SK-N-SH (cell line): ENCODE measurements around the gene SERPINA12. TPM values are rescaled to one million over a fixed set of nuclear protein-coding genes. Genes with fewer than 3 reads are reported as not detected.

ENCODE experiments used
- CTCF ChIA-PET: fragments of 300-600, 350-600 bp; formaldehyde crosslinking; extraction: SDS; loops from one replicate; lab custom pipeline; 2021; lab: Yijun Ruan, JAX
- POLR2A ChIA-PET: fragments of 350-600 bp; sonication (Branson Sonifier 250); formaldehyde crosslinking; extraction: SDS; loops from one replicate; lab custom pipeline; 2020; ENCODE audit warnings: antibody characterized with exemption, inconsistent platforms; lab: Yijun Ruan, JAX
- DNase-seq: peaks from one replicate; pipeline ENCODE4 v3.0.0; 2012
- H2AFZ ChIP-seq: fragments of 200-600 bp; sonication (generic); 2 replicates; pipeline ENCODE4 v1.8.1; 2016; ENCODE audit warnings: antibody characterized with exemption, mild to moderate bottlenecking, low read depth
- H3F3A ChIP-seq: fragments of 200-600 bp; sonication (generic); replicated peaks from 2 replicates; pipeline ENCODE3; 2016; ENCODE audit warnings: antibody characterized with exemption, mild to moderate bottlenecking; ENCODE audit not compliant: insufficient read depth
- H3K27ac ChIP-seq, 2 experiments: fragments of 200-500 bp in 1 of 2; fragments of 200-600 bp in 1 of 2; sonication (Bioruptor generic) in 1 of 2; sonication (generic), shearing (Covaris generic) in 1 of 2; 2 replicates each; pipeline versions ENCODE4 v1.5.1 to v1.6.1; 2014 to 2016; ENCODE audit warnings: low read depth in 2 of 2, inconsistent platforms in 1 of 2, low read length in 1 of 2, mild to moderate bottlenecking in 1 of 2, mixed read lengths in 1 of 2
- H3K27me3 ChIP-seq: fragments of 200-600 bp; sonication (generic), shearing (Covaris generic); 2 replicates; pipeline ENCODE4 v1.6.1; 2016; ENCODE audit warnings: mixed run types; ENCODE audit not compliant: insufficient read depth
- H3K36me3 ChIP-seq, 2 experiments: fragments of 200-500 bp in 1 of 2; fragments of 200-600 bp in 1 of 2; sonication (Bioruptor generic) in 1 of 2; sonication (generic) in 1 of 2; replicated peaks in 1 of 2; 2 replicates each; pipeline versions ENCODE3 to v1.5.1; 2014 to 2016; ENCODE audit warnings: low read length in 1 of 2, mild to moderate bottlenecking in 1 of 2; ENCODE audit not compliant: insufficient read depth in 2 of 2, control insufficient read depth in 1 of 2
- H3K4me1 ChIP-seq, 2 experiments: fragments of 200-500 bp in 1 of 2; fragments of 200-600 bp in 1 of 2; sonication (Bioruptor generic) in 1 of 2; sonication (generic), shearing (Covaris generic) in 1 of 2; 2 replicates each; pipeline versions ENCODE4 v1.5.1 to v1.6.1; 2014 to 2016; ENCODE audit warnings: low read depth in 1 of 2, low read length in 1 of 2, mixed run types in 1 of 2; ENCODE audit not compliant: insufficient read depth in 2 of 2, control insufficient read depth in 1 of 2
- H3K4me2 ChIP-seq: fragments of 200-600 bp; sonication (generic), shearing (Covaris generic); 2 replicates; pipeline ENCODE4 v1.6.1; 2017; ENCODE audit warnings: mixed run types
- H3K4me3 ChIP-seq, 2 experiments: fragments of 200-500 bp in 1 of 2; fragments of 200-600 bp in 1 of 2; sonication (Bioruptor generic) in 1 of 2; sonication (generic), shearing (Covaris generic) in 1 of 2; 2 replicates each; pipeline versions ENCODE4 v1.5.1 to v1.8.1; 2014 to 2016; ENCODE audit warnings: low read depth in 2 of 2, inconsistent platforms in 1 of 2, low read length in 1 of 2, mild to moderate bottlenecking in 1 of 2, mixed read lengths in 1 of 2, moderate library complexity in 1 of 2
- H3K79me2 ChIP-seq: fragments of 200-600 bp; sonication (generic); 2 replicates; pipeline ENCODE4 v1.8.1; 2017; ENCODE audit warnings: mild to moderate bottlenecking; ENCODE audit not compliant: insufficient read depth
- H3K9ac ChIP-seq: fragments of 200-600 bp; sonication (generic); 2 replicates; pipeline ENCODE4 v1.6.1; 2017; ENCODE audit warnings: mixed run types
- H3K9me2 ChIP-seq: fragments of 200-600 bp; sonication (generic); 2 replicates; pipeline ENCODE4 v1.6.1; 2017; ENCODE audit warnings: mixed run types
- H3K9me3 ChIP-seq: fragments of 200-600 bp; sonication (generic); 2 replicates; pipeline ENCODE4 v1.6.1; 2017; ENCODE audit warnings: mixed run types, mild to moderate bottlenecking, moderate library complexity
- H4K20me1 ChIP-seq: fragments of 200-600 bp; sonication (generic); 2 replicates; pipeline ENCODE4 v1.6.1; 2017; ENCODE audit warnings: mild to moderate bottlenecking, mixed run types; ENCODE audit not compliant: insufficient read depth
- ELF1 ChIP-seq: IDR thresholded peaks from 2 replicates; pipeline ENCODE4 v1.4.0; 2012
- EZH2phosphoT487 ChIP-seq: fragments of 200-600 bp; sonication (generic); IDR thresholded peaks from 2 replicates; pipeline ENCODE4 v1.6.1; 2017; ENCODE audit warnings: low read depth, mixed run types, mild to moderate bottlenecking, antibody characterized with exemption, moderate library complexity, borderline replicate concordance
- FOSL2 ChIP-seq: IDR thresholded peaks from 2 replicates; pipeline ENCODE4 v1.4.0; 2012; ENCODE audit warnings: low read depth, mild to moderate bottlenecking, moderate library complexity, borderline replicate concordance
- GABPA ChIP-seq: IDR thresholded peaks from 2 replicates; pipeline ENCODE4 v1.4.0; 2012; ENCODE audit warnings: low read depth, mild to moderate bottlenecking
- JUND ChIP-seq: IDR thresholded peaks from 2 replicates; pipeline ENCODE4 v1.4.0; 2012
- MAX ChIP-seq: IDR thresholded peaks from 2 replicates; pipeline ENCODE4 v1.4.0; 2012; ENCODE audit warnings: low read depth
- MEF2A ChIP-seq: IDR thresholded peaks from 2 replicates; pipeline ENCODE4 v1.4.0; 2012; ENCODE audit warnings: low read depth, borderline replicate concordance
- MXI1 ChIP-seq: IDR thresholded peaks from 2 replicates; pipeline ENCODE4 v1.6.1; 2012; ENCODE audit warnings: mild to moderate bottlenecking, low read depth, low read length, improper control_type of control experiment
- NFIC ChIP-seq: IDR thresholded peaks from 2 replicates; pipeline ENCODE4 v1.4.0; 2012; ENCODE audit warnings: borderline replicate concordance
- POLR2AphosphoS5 ChIP-seq: IDR thresholded peaks from 2 replicates; pipeline ENCODE4 v1.6.1; 2012; ENCODE audit warnings: low read depth, low read length
- SIN3A ChIP-seq: IDR thresholded peaks from 2 replicates; pipeline ENCODE4 v1.6.1; 2012; ENCODE audit warnings: low read depth, mild to moderate bottlenecking, low read length, moderate library complexity, borderline replicate concordance
- SMC3 ChIP-seq: IDR thresholded peaks from 2 replicates; pipeline ENCODE4 v1.6.1; 2012; ENCODE audit warnings: low read depth, low read length, improper control_type of control experiment
- YY1 ChIP-seq: IDR thresholded peaks from 2 replicates; pipeline ENCODE4 v1.4.0; 2012; ENCODE audit warnings: low read depth, mild to moderate bottlenecking
- ZBTB33 ChIP-seq: IDR thresholded peaks from 2 replicates; pipeline ENCODE4 v1.4.0; 2012; ENCODE audit warnings: low read depth, borderline replicate concordance
- WGBS: methylation state at CpG from one replicate; pipeline ENCODE4 v1.1.6; 2017; ENCODE audit warnings: low lambda C conversion rate; 5-methylcytosine and 5-hydroxymethylcytosine counted together
- polyA plus RNA-seq, 3 experiments: library from polyadenylated mRNA; depleted of rRNA; stranded (reverse); fragments of >200 nt; gene quantifications; 2 replicates each; pipeline ENCODE4 v1.2.3, GENCODE V29; 2012
- TF ChIP-seq, protein P1 (sequence below): fragments of 150-350 bp; IDR thresholded peaks from 2 replicates; pipeline ENCODE4 v1.6.1; 2017; ENCODE audit warnings: antibody characterized with exemption, low read length, low read depth, borderline replicate concordance
- TF ChIP-seq, protein P2 (sequence below): fragments of 200-600 bp; sonication (generic); IDR thresholded peaks from 2 replicates; pipeline ENCODE4 v1.6.1; 2017; ENCODE audit warnings: antibody characterized with exemption, mild to moderate bottlenecking, moderate library complexity
- TF ChIP-seq, protein P3 (sequence below): IDR thresholded peaks from 2 replicates; pipeline ENCODE4 v1.6.1; 2012; ENCODE audit warnings: mild to moderate bottlenecking, low read depth, low read length, moderate library complexity

The SERPINA12 gene
- polyA plus RNA-seq, 1 of the 3 experiments (the other 2 are of a cell fraction), result not detected

DNA sequence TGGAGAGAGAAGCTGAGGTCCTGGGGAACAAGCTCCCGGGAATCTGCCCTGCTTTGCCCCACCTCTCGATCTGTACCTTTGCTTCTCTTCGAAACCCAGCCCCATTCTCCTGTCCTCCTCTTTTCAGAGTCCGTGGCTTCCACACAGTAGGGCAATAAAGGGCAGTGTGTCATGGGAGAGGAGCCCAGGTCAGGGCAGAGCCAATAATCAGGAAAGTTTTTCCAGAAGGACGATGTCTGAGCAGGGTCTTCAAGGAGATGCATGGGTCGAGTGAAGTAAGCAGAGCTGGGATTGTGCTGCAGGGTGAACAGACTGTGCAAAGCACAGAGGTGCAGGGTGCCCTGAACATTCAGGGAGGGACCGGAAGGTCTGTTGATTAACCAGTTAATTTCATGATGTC is 29.9 kb upstream of the SERPINA12 start:
- Histone ChIP-seq H3K36me3 (no peaks in the 10 kb centered on the region), H3K9me2 (no peaks in the 10 kb centered on the region), H3K27ac (no peak overlapping the region), H3K4me3 (no peak overlapping the region), H3K79me2 (no peaks in the 10 kb centered on the region), H4K20me1 (no peaks in the 10 kb centered on the region), H3K9ac (no peak overlapping the region), H3K4me1 (no peaks in the 10 kb centered on the region), H3K9me3 (no peaks in the 10 kb centered on the region), H3K27me3 (no peaks in the 10 kb centered on the region; the same call in 1 of the 2 replicates), H3K4me2 (no peak overlapping the region), H2AFZ (no peak overlapping the region), H3F3A (no peaks in the 10 kb centered on the region)
- WGBS, result 30% methylated on average over 7 of the region's 7 CpGs
- DNase-seq, result no peak
- ChIA-PET POLR2A (no interaction called here), CTCF (interaction anchor here (1.4 to 4.6 kb wide), 2 partner anchors 9 to 11 kb away, joined by 3 to 28 read pairs; no protein-coding TSS in a partner anchor)
- TF ChIP-seq MXI1, result no peak
- TF ChIP-seq ELF1, result no peak
- TF ChIP-seq, protein P1, sequence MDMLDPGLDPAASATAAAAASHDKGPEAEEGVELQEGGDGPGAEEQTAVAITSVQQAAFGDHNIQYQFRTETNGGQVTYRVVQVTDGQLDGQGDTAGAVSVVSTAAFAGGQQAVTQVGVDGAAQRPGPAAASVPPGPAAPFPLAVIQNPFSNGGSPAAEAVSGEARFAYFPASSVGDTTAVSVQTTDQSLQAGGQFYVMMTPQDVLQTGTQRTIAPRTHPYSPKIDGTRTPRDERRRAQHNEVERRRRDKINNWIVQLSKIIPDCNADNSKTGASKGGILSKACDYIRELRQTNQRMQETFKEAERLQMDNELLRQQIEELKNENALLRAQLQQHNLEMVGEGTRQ, result no peak
- no peak for TF ChIP-seq JUND
- TF ChIP-seq, protein P2, sequence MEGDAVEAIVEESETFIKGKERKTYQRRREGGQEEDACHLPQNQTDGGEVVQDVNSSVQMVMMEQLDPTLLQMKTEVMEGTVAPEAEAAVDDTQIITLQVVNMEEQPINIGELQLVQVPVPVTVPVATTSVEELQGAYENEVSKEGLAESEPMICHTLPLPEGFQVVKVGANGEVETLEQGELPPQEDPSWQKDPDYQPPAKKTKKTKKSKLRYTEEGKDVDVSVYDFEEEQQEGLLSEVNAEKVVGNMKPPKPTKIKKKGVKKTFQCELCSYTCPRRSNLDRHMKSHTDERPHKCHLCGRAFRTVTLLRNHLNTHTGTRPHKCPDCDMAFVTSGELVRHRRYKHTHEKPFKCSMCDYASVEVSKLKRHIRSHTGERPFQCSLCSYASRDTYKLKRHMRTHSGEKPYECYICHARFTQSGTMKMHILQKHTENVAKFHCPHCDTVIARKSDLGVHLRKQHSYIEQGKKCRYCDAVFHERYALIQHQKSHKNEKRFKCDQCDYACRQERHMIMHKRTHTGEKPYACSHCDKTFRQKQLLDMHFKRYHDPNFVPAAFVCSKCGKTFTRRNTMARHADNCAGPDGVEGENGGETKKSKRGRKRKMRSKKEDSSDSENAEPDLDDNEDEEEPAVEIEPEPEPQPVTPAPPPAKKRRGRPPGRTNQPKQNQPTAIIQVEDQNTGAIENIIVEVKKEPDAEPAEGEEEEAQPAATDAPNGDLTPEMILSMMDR, result no peak
- TF ChIP-seq POLR2AphosphoS5, result no peak
- TF ChIP-seq ZBTB33, result no peak
- no peak for TF ChIP-seq NFIC
- no peak for TF ChIP-seq FOSL2

GRCh38 chr14:94538070-94538740 is 28.9 kb upstream of the SERPINA12 start:
- no peaks in the 10 kb centered on the region for H3K9me3 ChIP-seq
- WGBS, result 51% methylated on average over 6 of the region's 6 CpGs
- no peak overlapping the region for H2AFZ ChIP-seq
- no peak overlapping the region for H3K9ac ChIP-seq
- H3K36me3 ChIP-seq, result no peaks in the 10 kb centered on the region
- DNase-seq, result no peak
- H3K9me2 ChIP-seq, result no peaks in the 10 kb centered on the region
- H3K4me3 ChIP-seq, result no peak overlapping the region
- TF ChIP-seq MEF2A, result no peak
- TF ChIP-seq JUND, result no peak
- TF ChIP-seq, protein P3, sequence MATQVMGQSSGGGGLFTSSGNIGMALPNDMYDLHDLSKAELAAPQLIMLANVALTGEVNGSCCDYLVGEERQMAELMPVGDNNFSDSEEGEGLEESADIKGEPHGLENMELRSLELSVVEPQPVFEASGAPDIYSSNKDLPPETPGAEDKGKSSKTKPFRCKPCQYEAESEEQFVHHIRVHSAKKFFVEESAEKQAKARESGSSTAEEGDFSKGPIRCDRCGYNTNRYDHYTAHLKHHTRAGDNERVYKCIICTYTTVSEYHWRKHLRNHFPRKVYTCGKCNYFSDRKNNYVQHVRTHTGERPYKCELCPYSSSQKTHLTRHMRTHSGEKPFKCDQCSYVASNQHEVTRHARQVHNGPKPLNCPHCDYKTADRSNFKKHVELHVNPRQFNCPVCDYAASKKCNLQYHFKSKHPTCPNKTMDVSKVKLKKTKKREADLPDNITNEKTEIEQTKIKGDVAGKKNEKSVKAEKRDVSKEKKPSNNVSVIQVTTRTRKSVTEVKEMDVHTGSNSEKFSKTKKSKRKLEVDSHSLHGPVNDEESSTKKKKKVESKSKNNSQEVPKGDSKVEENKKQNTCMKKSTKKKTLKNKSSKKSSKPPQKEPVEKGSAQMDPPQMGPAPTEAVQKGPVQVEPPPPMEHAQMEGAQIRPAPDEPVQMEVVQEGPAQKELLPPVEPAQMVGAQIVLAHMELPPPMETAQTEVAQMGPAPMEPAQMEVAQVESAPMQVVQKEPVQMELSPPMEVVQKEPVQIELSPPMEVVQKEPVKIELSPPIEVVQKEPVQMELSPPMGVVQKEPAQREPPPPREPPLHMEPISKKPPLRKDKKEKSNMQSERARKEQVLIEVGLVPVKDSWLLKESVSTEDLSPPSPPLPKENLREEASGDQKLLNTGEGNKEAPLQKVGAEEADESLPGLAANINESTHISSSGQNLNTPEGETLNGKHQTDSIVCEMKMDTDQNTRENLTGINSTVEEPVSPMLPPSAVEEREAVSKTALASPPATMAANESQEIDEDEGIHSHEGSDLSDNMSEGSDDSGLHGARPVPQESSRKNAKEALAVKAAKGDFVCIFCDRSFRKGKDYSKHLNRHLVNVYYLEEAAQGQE, result no peak
- no peak for TF ChIP-seq EZH2phosphoT487
- TF ChIP-seq GABPA, result no peak
- no peak for TF ChIP-seq MAX
- no peak for TF ChIP-seq SIN3A
- no peak for TF ChIP-seq YY1
- TF ChIP-seq SMC3, result no peak
- peaks cover 4% of the 10 kb centered on the region; the same call in 1 of the 2 replicates for H3K27me3 ChIP-seq
- ChIA-PET CTCF (interaction anchor here (0.8 to 4.6 kb wide), 2 partner anchors 10 to 52 kb away, joined by 3 to 28 read pairs; no protein-coding TSS in a partner anchor), POLR2A (no interaction called here)
- H3K79me2 ChIP-seq, result no peaks in the 10 kb centered on the region
- no peak overlapping the region for H3K27ac ChIP-seq
- H3F3A ChIP-seq, result no peaks in the 10 kb centered on the region
- no peak overlapping the region for H3K4me2 ChIP-seq
- no peaks in the 10 kb centered on the region for H3K4me1 ChIP-seq
- no peaks in the 10 kb centered on the region for H4K20me1 ChIP-seq
